Prostate gland (tissue), 2 donors: Measurements from ENCODE around the gene ERCC4.

Experiments
- POLR2A ChIP-seq: fragments of 450-650 bp; IDR thresholded peaks from one replicate; pipeline ENCODE4 v1.6.1; 2016; ENCODE audit warnings: antibody characterized with exemption, mild to moderate bottlenecking
- POLR2AphosphoS5 ChIP-seq: sonication (generic); formaldehyde crosslinking; IDR thresholded peaks from one replicate; pipeline ENCODE4 v1.6.1; 2017; ENCODE audit warnings: antibody characterized with exemption
- TF ChIP-seq, protein P1 (sequence below), 4 experiments: fragments of 200-600 bp in 2 of 4; fragments of 450-650 bp in 2 of 4; sonication (generic) in 2 of 4; IDR thresholded peaks; 1 replicate in 3 of 4; 2 replicates in 1 of 4; pipeline ENCODE4 v1.5.1; 2016 to 2019; ENCODE audit warnings: antibody characterized with exemption in 4 of 4, mild to moderate bottlenecking in 2 of 4, moderate library complexity in 2 of 4

DNA sequence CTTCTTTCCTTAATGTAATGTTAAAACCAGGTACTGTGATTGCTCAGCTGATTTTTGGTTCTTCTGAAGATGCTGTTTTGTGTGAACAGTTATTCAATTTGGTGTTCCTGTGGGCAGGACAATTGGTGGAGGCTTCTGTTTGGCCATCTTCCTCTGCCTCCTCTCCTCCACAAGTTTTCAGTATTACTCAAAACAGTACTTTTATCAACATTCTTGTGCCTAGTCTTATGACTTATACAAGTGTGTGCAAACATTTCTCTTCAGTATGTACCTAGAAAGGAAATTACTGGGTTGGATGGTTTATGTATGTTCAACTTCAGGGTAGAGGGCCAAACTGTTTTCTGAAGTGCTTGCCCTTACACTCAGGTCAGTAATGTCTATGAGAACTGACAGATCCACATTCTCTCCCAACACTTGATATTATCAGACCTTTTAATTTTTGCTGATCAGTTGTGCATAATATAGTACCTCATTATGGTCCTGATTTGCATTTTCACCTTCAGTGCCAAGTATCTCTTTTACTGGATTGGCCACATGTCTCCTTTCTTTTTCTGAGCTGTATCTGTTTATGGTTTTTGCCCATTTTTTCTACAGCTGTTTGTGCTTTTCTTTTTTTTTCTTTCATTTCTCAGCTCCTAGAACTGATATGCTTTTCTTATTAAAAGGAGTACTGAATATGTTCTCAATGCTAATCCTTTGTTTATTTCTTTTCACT lies 50.9 kb downstream of the ERCC4 start:
- TF ChIP-seq, protein P1, sequence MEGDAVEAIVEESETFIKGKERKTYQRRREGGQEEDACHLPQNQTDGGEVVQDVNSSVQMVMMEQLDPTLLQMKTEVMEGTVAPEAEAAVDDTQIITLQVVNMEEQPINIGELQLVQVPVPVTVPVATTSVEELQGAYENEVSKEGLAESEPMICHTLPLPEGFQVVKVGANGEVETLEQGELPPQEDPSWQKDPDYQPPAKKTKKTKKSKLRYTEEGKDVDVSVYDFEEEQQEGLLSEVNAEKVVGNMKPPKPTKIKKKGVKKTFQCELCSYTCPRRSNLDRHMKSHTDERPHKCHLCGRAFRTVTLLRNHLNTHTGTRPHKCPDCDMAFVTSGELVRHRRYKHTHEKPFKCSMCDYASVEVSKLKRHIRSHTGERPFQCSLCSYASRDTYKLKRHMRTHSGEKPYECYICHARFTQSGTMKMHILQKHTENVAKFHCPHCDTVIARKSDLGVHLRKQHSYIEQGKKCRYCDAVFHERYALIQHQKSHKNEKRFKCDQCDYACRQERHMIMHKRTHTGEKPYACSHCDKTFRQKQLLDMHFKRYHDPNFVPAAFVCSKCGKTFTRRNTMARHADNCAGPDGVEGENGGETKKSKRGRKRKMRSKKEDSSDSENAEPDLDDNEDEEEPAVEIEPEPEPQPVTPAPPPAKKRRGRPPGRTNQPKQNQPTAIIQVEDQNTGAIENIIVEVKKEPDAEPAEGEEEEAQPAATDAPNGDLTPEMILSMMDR (IDR thresholded peaks at IDR 0.05) = no peak
- TF ChIP-seq POLR2AphosphoS5 (no peak), POLR2A (no peak)
